ENCODE data around the gene ZC2HC1B.

Gene ZC2HC1B

GRCh38 chr6:143934867-143935266, 70.6 kb downstream of the ZC2HC1B start:
- DNase-seq (ENCODE audit: low spot score): no peak

- no peak for DNase-seq (ENCODE audit: low spot score)
Measured at GRCh38 chr6:143936347-143936746, 72.1 kb downstream of the ZC2HC1B start.

- no peak for DNase-seq (ENCODE audit: low spot score)
Measured at GRCh38 chr6:143936778-143937667, 72.7 kb downstream of the ZC2HC1B start.

GRCh38 chr6:143937668-143937970, 73.3 kb downstream of the ZC2HC1B start:
- DNase-seq (ENCODE audit: low spot score): no peak

- no peak for DNase-seq (ENCODE audit: low spot score)
Measured at GRCh38 chr6:143939364-143939763, 75.1 kb downstream of the ZC2HC1B start.

- peak; percentile 59 for DNase-seq (ENCODE audit: low spot score)
Measured at GRCh38 chr6:143940011-143940597, 75.8 kb downstream of the ZC2HC1B start.

- peak; percentile 55 for DNase-seq (ENCODE audit: low spot score)
Measured at GRCh38 chr6:143941852-143942627, 77.8 kb downstream of the ZC2HC1B start.

- DNase-seq (ENCODE audit: low spot score): no peak
Measured at GRCh38 chr6:143948208-143948607, 83.9 kb downstream of the ZC2HC1B start.

- no peak for DNase-seq (ENCODE audit: low spot score)
Measured at GRCh38 chr6:143949535-143949934, 85.3 kb downstream of the ZC2HC1B start.

- no peak for DNase-seq (ENCODE audit: low spot score)
Measured at GRCh38 chr6:143949962-143950361, 85.7 kb downstream of the ZC2HC1B start.

- no peak for DNase-seq (ENCODE audit: low spot score)
Measured at GRCh38 chr6:143950875-143951274, 86.6 kb downstream of the ZC2HC1B start.

GRCh38 chr6:143952060-143952778, 87.9 kb downstream of the ZC2HC1B start:
- DNase-seq (ENCODE audit: low spot score): no peak

- no peak for DNase-seq (ENCODE audit: low spot score)
Measured at GRCh38 chr6:143952947-143953701, 88.8 kb downstream of the ZC2HC1B start.

- no peak for DNase-seq (ENCODE audit: low spot score)
Measured at GRCh38 chr6:143953922-143954321, 89.6 kb downstream of the ZC2HC1B start.

GRCh38 chr6:143955971-143956370, 91.7 kb downstream of the ZC2HC1B start:
- DNase-seq (ENCODE audit: low spot score): no peak

- DNase-seq (ENCODE audit: low spot score): no peak
Measured at GRCh38 chr6:143957679-143958274, 93.5 kb downstream of the ZC2HC1B start.

GRCh38 chr6:143958839-143959399, 94.6 kb downstream of the ZC2HC1B start:
- DNase-seq (ENCODE audit: low spot score): no peak

GRCh38 chr6:143959927-143960326, 95.7 kb downstream of the ZC2HC1B start:
- no peak for DNase-seq (ENCODE audit: low spot score)

GRCh38 chr6:143961066-143961465, 96.8 kb downstream of the ZC2HC1B start:
- DNase-seq (ENCODE audit: low spot score): no peak
